Loucy (cell line): Measurements from ENCODE around the gene KRTAP2-1.

Experiments used
- CTCF ChIP-seq: fragments of 200-600 bp; sonication (generic); conservative IDR thresholded peaks from 2 replicates; pipeline ENCODE4 v1.5.1; 2014; ENCODE audit warnings: mild to moderate bottlenecking, antibody characterized with exemption, low read length
- EZH2phosphoT487 ChIP-seq: fragments of 200-600 bp; IDR thresholded peaks from 2 replicates; pipeline ENCODE4 v1.6.1; 2018; ENCODE audit warnings: antibody characterized with exemption, mild to moderate bottlenecking, moderate library complexity, borderline replicate concordance

- TF ChIP-seq CTCF (no peak), EZH2phosphoT487 (no peak)
Observed at GRCh38 chr17:41042953-41043352, 4.2 kb downstream of the KRTAP2-1 start.
